ENCODE data around the gene TRIM38. TPM values are rescaled to one million over a fixed set of nuclear protein-coding genes. Genes with fewer than 3 reads are reported as not detected.

Gene TRIM38
- total and polyA plus RNA-seq, 12 donors = 1.3 to 5.4 (median 2.7) TPM

GRCh38 chr6:26016245-26016962, 53.8 kb downstream of the TRIM38 start:
- Histone ChIP-seq H3K27ac (peak overlapping the region; percentile 59 to 89 (median 84)), H3K36me3 (no peaks in the 10 kb centered on the region), H3K27me3 (no peaks in the 10 kb centered on the region), H3K4me3 (peak overlapping the region; percentile 25 to 61 (median 52)), H3K4me1 (peaks cover 0 to 29% (median 8%) of the 10 kb centered on the region in 9 donors), H3K9me3 (peaks cover 0 to 6% (median 0%) of the 10 kb centered on the region in 11 donors)
- peak; percentile 44 to 66 for DNase-seq
- intact Hi-C loops (cut with DNase I) = loop anchor here in 1 of 10 donors (2.0 kb wide), 1 partner anchor 24 kb away; no protein-coding TSS in a partner anchor
- 19 to 35% methylated on average over 29 of the region's 29 CpGs for WGBS, 2 donors
- peak in 6 of 8 donors; percentile 20 to 59 (median 51) for ATAC-seq
- no peak for TF ChIP-seq CTCF (IDR thresholded peaks at IDR 0.05)

GRCh38 chr6:26016963-26017631, 54.5 kb downstream of the TRIM38 start:
- Histone ChIP-seq H3K4me1 (peaks cover 0 to 34% (median 10%) of the 10 kb centered on the region in 9 donors), H3K9me3 (peaks cover 0 to 6% (median 0%) of the 10 kb centered on the region in 11 donors), H3K27me3 (no peaks in the 10 kb centered on the region), H3K27ac (peak overlapping the region; percentile 59 to 89 (median 84)), H3K36me3 (no peaks in the 10 kb centered on the region), H3K4me3 (peak overlapping the region; percentile 25 to 61 (median 52))
- no peak for TF ChIP-seq CTCF (IDR thresholded peaks at IDR 0.05)
- no peak for ATAC-seq
- intact Hi-C loops (cut with DNase I) = loop anchor here in 1 of 10 donors (2.0 kb wide), 1 partner anchor 24 kb away; no protein-coding TSS in a partner anchor
- 9 to 14% methylated on average over 29 of the region's 29 CpGs for WGBS, 2 donors
- no peak for DNase-seq

- intact Hi-C loops (cut with DNase I) = loop anchor here in 1 of 10 donors (2.0 kb wide), 1 partner anchor 25 kb away; no protein-coding TSS in a partner anchor
These were observed 55.0 kb downstream of the TRIM38 start for GRCh38 chr6:26017632-26017966.

More at GRCh38 chr6:26017632-26017966, 55.0 kb downstream of the TRIM38 start:
- H3K27ac ChIP-seq = peak overlapping the region; percentile 59 to 89 (median 84)
- peaks cover 0 to 6% (median 0%) of the 10 kb centered on the region in 11 donors for H3K9me3 ChIP-seq
- H3K27me3 ChIP-seq = no peaks in the 10 kb centered on the region
- H3K36me3 ChIP-seq = no peaks in the 10 kb centered on the region
- peaks cover 0 to 39% (median 12%) of the 10 kb centered on the region in 9 donors for H3K4me1 ChIP-seq
- peak overlapping the region; percentile 25 to 61 (median 52) for H3K4me3 ChIP-seq
- 5 to 11% methylated on average over 18 of the region's 18 CpGs for WGBS, 2 donors
- ATAC-seq = peak in 7 of 8 donors; percentile 0 to 48 (median 26)
- TF ChIP-seq CTCF (IDR thresholded peaks at IDR 0.05) = peak; percentile 13 to 68 (median 44)
- peak; percentile 70 to 78 for DNase-seq

Data from heart right ventricle (tissue), 16 donors.